ENCODE measurements around the gene SVIL.

SVIL gene

GRCh38 chr10:29634764-29635625 is at the start of gene SVIL:
TSS of gene SVIL (minus strand) at chr10:29634971. CDS start at chr10:29555058, 79,913 bp downstream.
- in situ Hi-C loops (cut with HindIII; ENCODE audit: low sequenced_read_pairs) = no loop called here

- in situ Hi-C loops (cut with HindIII; ENCODE audit: low sequenced_read_pairs) = no loop called here
These were observed 47.1 kb upstream of the SVIL start for GRCh38 chr10:29681676-29682448.

GRCh38 chr10:29680091-29680490 is 45.3 kb upstream of the SVIL start:
- in situ Hi-C loops (cut with HindIII; ENCODE audit: low sequenced_read_pairs) = no loop called here

GRCh38 chr10:29676732-29677131 is 42.0 kb upstream of the SVIL start:
- in situ Hi-C loops (cut with HindIII; ENCODE audit: low sequenced_read_pairs) = no loop called here

- in situ Hi-C loops (cut with HindIII; ENCODE audit: low sequenced_read_pairs) = no loop called here
These were observed 41.2 kb upstream of the SVIL start for GRCh38 chr10:29675984-29676383.

- in situ Hi-C loops (cut with HindIII; ENCODE audit: low sequenced_read_pairs) = no loop called here
These were observed 37.2 kb upstream of the SVIL start for GRCh38 chr10:29671968-29672367.

- in situ Hi-C loops (cut with HindIII; ENCODE audit: low sequenced_read_pairs) = no loop called here
These were observed 36.5 kb upstream of the SVIL start for GRCh38 chr10:29671228-29671780.

- in situ Hi-C loops (cut with HindIII; ENCODE audit: low sequenced_read_pairs) = no loop called here
These were observed 36.0 kb upstream of the SVIL start for GRCh38 chr10:29670761-29671160.

- in situ Hi-C loops (cut with HindIII; ENCODE audit: low sequenced_read_pairs) = no loop called here
These were observed 34.4 kb upstream of the SVIL start for GRCh38 chr10:29669149-29669548.

GRCh38 chr10:29668628-29669027 is 33.9 kb upstream of the SVIL start:
- in situ Hi-C loops (cut with HindIII; ENCODE audit: low sequenced_read_pairs) = no loop called here

GRCh38 chr10:29667191-29667590 is 32.4 kb upstream of the SVIL start:
- in situ Hi-C loops (cut with HindIII; ENCODE audit: low sequenced_read_pairs) = no loop called here

GRCh38 chr10:29666201-29666600 is 31.4 kb upstream of the SVIL start:
- in situ Hi-C loops (cut with HindIII; ENCODE audit: low sequenced_read_pairs) = no loop called here

- in situ Hi-C loops (cut with HindIII; ENCODE audit: low sequenced_read_pairs) = no loop called here
These were observed 28.9 kb upstream of the SVIL start for GRCh38 chr10:29663718-29664117.

- in situ Hi-C loops (cut with HindIII; ENCODE audit: low sequenced_read_pairs) = no loop called here
These were observed 24.5 kb upstream of the SVIL start for GRCh38 chr10:29658984-29659965.

- in situ Hi-C loops (cut with HindIII; ENCODE audit: low sequenced_read_pairs) = no loop called here
These were observed 23.0 kb upstream of the SVIL start for GRCh38 chr10:29657719-29658274.

GRCh38 chr10:29656451-29656992 is 21.8 kb upstream of the SVIL start:
- in situ Hi-C loops (cut with HindIII; ENCODE audit: low sequenced_read_pairs) = no loop called here

GRCh38 chr10:29652192-29652591 is 17.4 kb upstream of the SVIL start:
- in situ Hi-C loops (cut with HindIII; ENCODE audit: low sequenced_read_pairs) = no loop called here

- in situ Hi-C loops (cut with HindIII; ENCODE audit: low sequenced_read_pairs) = no loop called here
These were observed 17.0 kb upstream of the SVIL start for GRCh38 chr10:29651767-29652166.

GRCh38 chr10:29650552-29650944 is 15.8 kb upstream of the SVIL start:
- in situ Hi-C loops (cut with HindIII; ENCODE audit: low sequenced_read_pairs) = no loop called here
